PFSK-1 (cell line): ENCODE measurements around the gene SUN2.

Experiments used
- POLR2AphosphoS5 ChIP-seq: IDR thresholded peaks from 2 replicates; pipeline ENCODE4 v1.6.1; 2012; ENCODE audit warnings: low read depth, mild to moderate bottlenecking, control low read depth, low read length, moderate library complexity
- TF ChIP-seq, protein P1 (sequence below), 2 experiments: IDR thresholded peaks; 2 replicates each; pipeline versions ENCODE4 v1.6.1 to v1.8.0; 2011 to 2012; ENCODE audit warnings: low read depth in 2 of 2, low read length in 2 of 2, control low read depth in 1 of 2, inconsistent platforms in 1 of 2, mild to moderate bottlenecking in 1 of 2, moderate library complexity in 1 of 2; ENCODE audit not compliant: insufficient read depth in 1 of 2

DNA sequence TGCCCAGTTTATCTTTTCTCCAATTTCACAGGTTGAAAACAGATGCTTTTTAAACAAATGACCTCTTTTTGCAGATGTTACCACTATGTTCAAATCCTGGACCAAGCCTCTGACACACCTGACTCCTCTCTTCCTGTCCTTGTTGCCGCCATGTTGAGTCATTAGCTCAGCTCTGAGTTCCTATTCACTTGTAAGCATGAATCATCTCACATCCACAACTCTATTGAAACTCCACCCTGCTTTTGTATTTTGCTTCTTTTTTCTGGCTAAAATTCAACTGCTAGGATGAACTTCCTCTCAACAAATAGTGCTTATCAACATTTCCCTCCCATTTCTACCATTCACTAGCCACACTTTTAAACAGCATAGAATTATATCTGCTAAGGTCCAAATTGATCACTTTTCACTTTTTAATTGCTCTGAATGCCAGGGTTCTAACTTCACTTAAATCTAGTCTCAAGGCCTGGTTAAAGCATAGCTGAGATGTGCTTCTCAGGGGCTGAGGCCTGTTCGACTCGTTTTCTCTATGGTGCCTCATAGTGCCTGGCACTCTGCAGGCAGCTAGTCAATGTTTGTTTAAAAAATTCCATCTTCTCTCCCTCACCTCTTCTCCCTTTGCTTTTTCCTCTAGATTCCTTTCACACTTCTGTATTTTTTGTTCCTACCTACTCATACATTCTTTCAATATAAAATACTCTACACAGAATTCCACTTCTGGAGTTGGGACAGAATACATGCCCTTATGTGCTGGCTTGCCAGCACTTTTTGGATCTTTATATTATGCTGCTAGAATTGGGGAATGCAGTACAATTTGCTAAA is 59.0 kb downstream of the SUN2 start:
- TF ChIP-seq, protein P1, sequence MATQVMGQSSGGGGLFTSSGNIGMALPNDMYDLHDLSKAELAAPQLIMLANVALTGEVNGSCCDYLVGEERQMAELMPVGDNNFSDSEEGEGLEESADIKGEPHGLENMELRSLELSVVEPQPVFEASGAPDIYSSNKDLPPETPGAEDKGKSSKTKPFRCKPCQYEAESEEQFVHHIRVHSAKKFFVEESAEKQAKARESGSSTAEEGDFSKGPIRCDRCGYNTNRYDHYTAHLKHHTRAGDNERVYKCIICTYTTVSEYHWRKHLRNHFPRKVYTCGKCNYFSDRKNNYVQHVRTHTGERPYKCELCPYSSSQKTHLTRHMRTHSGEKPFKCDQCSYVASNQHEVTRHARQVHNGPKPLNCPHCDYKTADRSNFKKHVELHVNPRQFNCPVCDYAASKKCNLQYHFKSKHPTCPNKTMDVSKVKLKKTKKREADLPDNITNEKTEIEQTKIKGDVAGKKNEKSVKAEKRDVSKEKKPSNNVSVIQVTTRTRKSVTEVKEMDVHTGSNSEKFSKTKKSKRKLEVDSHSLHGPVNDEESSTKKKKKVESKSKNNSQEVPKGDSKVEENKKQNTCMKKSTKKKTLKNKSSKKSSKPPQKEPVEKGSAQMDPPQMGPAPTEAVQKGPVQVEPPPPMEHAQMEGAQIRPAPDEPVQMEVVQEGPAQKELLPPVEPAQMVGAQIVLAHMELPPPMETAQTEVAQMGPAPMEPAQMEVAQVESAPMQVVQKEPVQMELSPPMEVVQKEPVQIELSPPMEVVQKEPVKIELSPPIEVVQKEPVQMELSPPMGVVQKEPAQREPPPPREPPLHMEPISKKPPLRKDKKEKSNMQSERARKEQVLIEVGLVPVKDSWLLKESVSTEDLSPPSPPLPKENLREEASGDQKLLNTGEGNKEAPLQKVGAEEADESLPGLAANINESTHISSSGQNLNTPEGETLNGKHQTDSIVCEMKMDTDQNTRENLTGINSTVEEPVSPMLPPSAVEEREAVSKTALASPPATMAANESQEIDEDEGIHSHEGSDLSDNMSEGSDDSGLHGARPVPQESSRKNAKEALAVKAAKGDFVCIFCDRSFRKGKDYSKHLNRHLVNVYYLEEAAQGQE (IDR thresholded peaks at IDR 0.05; ENCODE audit: insufficient read depth in 1 of 2, low read depth in 2 of 2, low read length in 2 of 2): no peak
- no peak for TF ChIP-seq POLR2AphosphoS5
